Esophagus squamous epithelium (tissue), 5 donors: ENCODE results near the gene MAP2K7. TPM values are rescaled to one million over a fixed set of nuclear protein-coding genes. Genes with fewer than 3 reads are reported as not detected.

Source experiments
- DNase-seq: peaks from one replicate; lab custom pipeline; 2025; lab: John Stamatoyannopoulos, UW
- H3K27ac ChIP-seq, 4 donors: fragments of 200-600 bp; sonication (generic); one replicate each; pipeline ENCODE4 v1.5.1; 2016 to 2019; ENCODE audit warnings: mild to moderate bottlenecking in 1 of 4
- H3K27me3 ChIP-seq, 4 donors: fragments of 200-600 bp; sonication (generic); 1 replicate in 3 of 4; 2 replicates in 1 of 4; pipeline versions ENCODE4 v1.5.1 to v1.6.0; 2017 to 2021; ENCODE audit warnings: antibody characterized with exemption in 1 of 4
- H3K36me3 ChIP-seq, 3 donors: fragments of 200-600 bp; sonication (generic); one replicate each; pipeline ENCODE4 v1.5.1; 2016 to 2019
- H3K4me1 ChIP-seq, 3 donors: fragments of 200-600 bp; sonication (generic); one replicate each; pipeline ENCODE4 v1.5.1; 2017 to 2019
- H3K4me3 ChIP-seq, 4 donors: fragments of 200-600 bp; sonication (generic); 1 replicate in 3 of 4; 2 replicates in 1 of 4; pipeline ENCODE4 v1.5.1; 2016 to 2019; ENCODE audit warnings: mild to moderate bottlenecking in 2 of 4, moderate library complexity in 1 of 4
- H3K9me3 ChIP-seq, 3 donors: fragments of 200-600 bp; sonication (generic); one replicate each; pipeline ENCODE4 v1.5.1; 2016 to 2019
- POLR2A ChIP-seq, 4 donors: fragments of 450-650 bp; IDR thresholded peaks; one replicate each; pipeline ENCODE4 v1.6.1; 2017; ENCODE audit warnings: antibody characterized with exemption in 4 of 4, mild to moderate bottlenecking in 4 of 4, moderate library complexity in 3 of 4
- WGBS, 2 donors: methylation state at CpG; one replicate each; pipeline ENCODE4 v1.1.5; 2018; 5-methylcytosine and 5-hydroxymethylcytosine counted together
- intact Hi-C: fragments of 100-400 bp; cut with DNase I; formaldehyde crosslinking; loops from one replicate; pipeline ENCODE4 v1.15.0; 2022
- total RNA-seq, 4 donors: library from RNA; depleted of rRNA; stranded (reverse); fragments of >200 nt; gene quantifications; one replicate each; pipeline ENCODE4 v1.1.0, GENCODE V29; 2016
- TF ChIP-seq, protein P1 (sequence below), 6 experiments: fragments of 450-650 bp in 4 of 6; fragments of 200-600 bp in 2 of 6; sonication (generic) in 2 of 6; IDR thresholded peaks; one replicate each; pipeline ENCODE4 v1.5.1; 2016 to 2019; ENCODE audit warnings: antibody characterized with exemption in 6 of 6, mild to moderate bottlenecking in 4 of 6, moderate library complexity in 4 of 6
- donor health status: DM: yes; HTN: yes; CAD: no.

MAP2K7 gene
- total RNA-seq, 4 donors from 2014 or later, result 8.6 to 17.3 (median 13.8) TPM

DNA sequence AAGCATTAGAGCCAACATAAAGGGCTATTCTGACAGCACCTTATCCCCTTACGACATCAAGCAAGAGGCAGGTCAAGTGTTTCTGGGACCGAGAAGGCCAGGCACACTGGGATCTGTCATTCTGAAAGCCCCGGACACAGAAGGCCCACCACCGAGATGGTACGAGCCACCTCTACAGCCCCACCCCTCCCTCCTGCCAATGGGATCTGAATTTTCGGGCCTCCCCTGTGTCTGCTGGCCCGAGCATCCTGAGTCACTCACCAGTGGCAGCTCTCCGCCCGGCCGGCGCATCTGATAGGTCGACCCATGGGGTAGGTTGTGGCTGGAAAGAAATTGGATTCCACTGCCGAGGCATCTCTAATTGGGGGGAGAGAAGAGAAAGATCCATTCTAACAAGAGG lies 37.2 kb downstream of the MAP2K7 start:
- H3K27me3 ChIP-seq, result no peaks in the 10 kb centered on the region
- WGBS, 2 donors, result 82 to 85% methylated on average over 5 to 12 of the region's 13 CpGs
- TF ChIP-seq, protein P1, sequence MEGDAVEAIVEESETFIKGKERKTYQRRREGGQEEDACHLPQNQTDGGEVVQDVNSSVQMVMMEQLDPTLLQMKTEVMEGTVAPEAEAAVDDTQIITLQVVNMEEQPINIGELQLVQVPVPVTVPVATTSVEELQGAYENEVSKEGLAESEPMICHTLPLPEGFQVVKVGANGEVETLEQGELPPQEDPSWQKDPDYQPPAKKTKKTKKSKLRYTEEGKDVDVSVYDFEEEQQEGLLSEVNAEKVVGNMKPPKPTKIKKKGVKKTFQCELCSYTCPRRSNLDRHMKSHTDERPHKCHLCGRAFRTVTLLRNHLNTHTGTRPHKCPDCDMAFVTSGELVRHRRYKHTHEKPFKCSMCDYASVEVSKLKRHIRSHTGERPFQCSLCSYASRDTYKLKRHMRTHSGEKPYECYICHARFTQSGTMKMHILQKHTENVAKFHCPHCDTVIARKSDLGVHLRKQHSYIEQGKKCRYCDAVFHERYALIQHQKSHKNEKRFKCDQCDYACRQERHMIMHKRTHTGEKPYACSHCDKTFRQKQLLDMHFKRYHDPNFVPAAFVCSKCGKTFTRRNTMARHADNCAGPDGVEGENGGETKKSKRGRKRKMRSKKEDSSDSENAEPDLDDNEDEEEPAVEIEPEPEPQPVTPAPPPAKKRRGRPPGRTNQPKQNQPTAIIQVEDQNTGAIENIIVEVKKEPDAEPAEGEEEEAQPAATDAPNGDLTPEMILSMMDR (IDR thresholded peaks at IDR 0.05), result no peak
- TF ChIP-seq POLR2A (IDR thresholded peaks at IDR 0.05), result no peak
- intact Hi-C loops, result loop anchor here (10.0 kb wide), 1 partner anchor 314 kb away; no protein-coding TSS in a partner anchor
- H3K36me3 ChIP-seq, result peaks cover 12 to 56% (median 20%) of the 10 kb centered on the region in 3 donors
- H3K4me1 ChIP-seq, result peaks cover 11 to 41% (median 14%) of the 10 kb centered on the region in 3 donors
- H3K9me3 ChIP-seq, result no peaks in the 10 kb centered on the region
- H3K27ac ChIP-seq, result no peak overlapping the region
- H3K4me3 ChIP-seq, result no peak overlapping the region
- no peak for DNase-seq

DNA sequence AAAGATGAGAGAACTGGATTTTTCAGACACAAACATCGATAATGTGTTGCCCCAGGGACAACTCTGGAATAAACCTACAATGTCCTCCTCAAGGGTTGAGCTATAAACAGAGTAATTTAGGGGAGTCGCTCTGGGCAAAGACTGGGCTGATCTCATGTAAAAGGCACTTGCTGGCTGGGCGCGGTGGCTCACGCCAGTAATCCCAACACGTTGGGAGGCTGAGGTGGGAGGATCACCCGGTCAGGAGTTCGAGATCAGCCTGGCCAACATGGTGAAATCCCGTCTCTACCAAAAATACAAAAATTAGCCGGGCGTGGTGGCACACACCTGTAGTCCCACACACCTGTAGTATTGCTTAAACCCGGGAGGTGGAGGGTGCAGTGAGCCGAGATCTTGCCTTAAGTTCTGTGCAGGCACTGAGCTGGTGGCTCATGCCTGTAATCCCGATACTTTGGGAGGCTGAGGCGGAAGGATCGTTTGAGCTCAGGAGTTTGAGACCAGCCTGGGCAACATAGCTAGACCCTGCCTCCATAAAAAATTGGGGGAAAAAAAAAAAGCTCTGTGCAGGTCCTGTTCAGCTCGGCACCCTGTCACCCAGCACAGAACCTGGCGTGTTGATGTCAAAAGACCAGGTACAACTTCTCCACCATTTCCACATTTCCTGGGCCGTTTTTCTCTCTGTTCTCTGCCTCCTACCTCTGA lies 38.4 kb downstream of the MAP2K7 start:
- 69 to 87% methylated on average over 8 to 17 of the region's 19 CpGs for WGBS, 2 donors
- no peaks in the 10 kb centered on the region for H3K9me3 ChIP-seq
- H3K27me3 ChIP-seq, result no peaks in the 10 kb centered on the region
- peak overlapping the region in 2 of 4 donors; percentile 96 to 99 for H3K27ac ChIP-seq
- no peak for DNase-seq
- peaks cover 11 to 44% (median 17%) of the 10 kb centered on the region in 3 donors for H3K36me3 ChIP-seq
- intact Hi-C loops, result loop anchor here (10.0 kb wide), 1 partner anchor 313 kb away; no protein-coding TSS in a partner anchor
- peaks cover 11 to 41% (median 14%) of the 10 kb centered on the region in 3 donors for H3K4me1 ChIP-seq
- no peak for TF ChIP-seq POLR2A (IDR thresholded peaks at IDR 0.05)
- TF ChIP-seq, protein P1 (IDR thresholded peaks at IDR 0.05), result no peak
- peak overlapping the region in 3 of 4 donors; percentile 82 to 89 (median 84) for H3K4me3 ChIP-seq

DNA sequence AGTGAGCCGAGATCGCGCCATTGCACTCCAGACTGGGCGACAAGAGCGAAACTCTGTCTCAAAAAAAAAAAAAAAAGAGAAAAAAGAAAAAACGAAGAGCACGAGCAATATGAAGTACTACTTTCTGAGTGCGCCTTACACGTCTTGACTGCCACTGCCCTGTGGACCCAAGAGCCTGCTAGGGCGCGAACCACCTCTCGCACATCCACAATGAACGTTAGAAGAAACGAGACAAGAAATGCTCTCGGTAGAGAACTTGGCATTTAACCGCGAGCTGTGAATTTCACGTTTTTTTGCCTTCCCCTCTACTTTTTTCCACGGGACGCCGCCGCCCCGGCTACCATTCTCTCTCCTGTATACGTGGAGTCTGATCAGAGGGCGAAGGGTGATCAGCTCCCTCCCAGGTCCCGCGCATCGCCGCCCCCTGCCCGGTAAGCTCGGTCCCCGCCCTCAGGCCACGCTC lies 39.3 kb downstream of the MAP2K7 start:
- H3K4me3 ChIP-seq, result peak overlapping the region; percentile 82 to 90 (median 86)
- H3K9me3 ChIP-seq, result no peaks in the 10 kb centered on the region
- 4 to 6% methylated on average over 28 to 31 of the region's 33 CpGs for WGBS, 2 donors
- intact Hi-C loops, result loop anchor here (10.0 kb wide), 1 partner anchor 312 kb away; no protein-coding TSS in a partner anchor
- peaks cover 2 to 35% (median 9%) of the 10 kb centered on the region in 3 donors for H3K36me3 ChIP-seq
- H3K27me3 ChIP-seq, result no peaks in the 10 kb centered on the region
- peak overlapping the region; percentile 96 to 99 (median 98) for H3K27ac ChIP-seq
- peaks cover 11 to 41% (median 14%) of the 10 kb centered on the region in 3 donors for H3K4me1 ChIP-seq
- TF ChIP-seq, protein P1 (IDR thresholded peaks at IDR 0.05), result no peak
- no peak for DNase-seq

DNA sequence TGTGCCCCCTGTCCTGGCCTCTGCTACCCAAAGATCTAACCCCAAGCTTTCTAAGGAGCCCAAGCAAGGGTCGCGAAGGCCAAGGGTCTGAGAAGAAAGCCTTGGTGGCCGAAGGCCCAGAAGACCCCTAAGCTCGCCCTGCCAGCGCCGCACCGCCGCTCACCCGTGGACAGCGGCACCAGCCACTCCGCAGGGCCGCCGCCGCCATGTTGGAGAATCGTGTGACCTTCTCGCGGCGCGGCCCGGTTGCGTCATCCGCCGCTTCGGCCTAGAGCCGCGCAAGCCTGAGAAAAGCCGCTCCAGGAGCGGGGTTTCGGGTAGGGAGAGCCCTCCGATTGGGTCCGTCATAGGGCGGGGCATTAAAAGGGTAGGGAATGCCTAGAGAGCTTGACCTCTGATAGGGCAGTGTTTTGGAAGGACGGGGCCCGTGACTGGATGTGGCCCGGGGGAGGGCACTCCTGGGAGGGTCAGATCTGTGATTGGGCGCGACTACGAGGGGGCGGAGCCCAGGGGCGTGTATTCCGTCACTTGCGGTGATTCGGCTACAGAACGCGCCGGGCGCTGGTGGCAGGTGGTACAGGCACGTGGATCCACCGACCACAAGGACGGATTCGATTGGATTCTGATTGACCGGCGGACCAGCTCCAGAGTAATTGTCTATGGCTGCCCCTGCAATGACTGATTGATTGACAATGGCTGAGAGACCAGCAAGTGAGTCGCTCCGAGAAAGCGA lies 39.9 kb downstream of the MAP2K7 start, which contains the start of gene TIMM44:
TSS of gene TIMM44 (minus strand) at position 223 of the 733 bp plus-strand sequence. CDS start at position 208, 15 bp downstream.
- TF ChIP-seq POLR2A (IDR thresholded peaks at IDR 0.05), result peak in 3 of 4 donors; percentile 33 to 65 (median 52)
- TF ChIP-seq, protein P1 (IDR thresholded peaks at IDR 0.05), result peak in 1 of 6 experiments; percentile 34
- intact Hi-C loops, result loop anchor here (10.0 kb wide), 1 partner anchor 311 kb away; no protein-coding TSS in a partner anchor
- peak within 1 kb of the TSS; percentile 96 to 99 (median 98) for H3K27ac ChIP-seq
- peak within 1 kb of the TSS; percentile 82 to 90 (median 86) for H3K4me3 ChIP-seq
- 0% methylated on average over 2 to 18 of the region's 56 CpGs for WGBS, 2 donors
- H3K9me3 ChIP-seq, result no peaks in the 10 kb centered on the region
- H3K36me3 ChIP-seq, result peaks cover 0 to 29% (median 9%) of the 10 kb centered on the region in 3 donors
- DNase-seq, result peak; percentile 96
- no peaks in the 10 kb centered on the region for H3K27me3 ChIP-seq
- H3K4me1 ChIP-seq, result peaks cover 11 to 41% (median 14%) of the 10 kb centered on the region in 3 donors
